HG03378 (cell line): ENCODE measurements around the gene SLC66A3.

Source experiments
- ATAC-seq: cut with Tn5 transposase; IDR thresholded peaks from one replicate; pipeline ENCODE4 v1.9.1; 2021; ENCODE audit warnings: mild to moderate bottlenecking, moderate library complexity; ENCODE audit not compliant: unreplicated experiment

The SLC66A3 gene

GRCh38 chr2:11212645-11213044 is 57.4 kb downstream of the SLC66A3 start:
- ATAC-seq, result no peak

- ATAC-seq, result no peak
Measured at GRCh38 chr2:11213090-11213638, 57.9 kb downstream of the SLC66A3 start.

- no peak for ATAC-seq
Measured at GRCh38 chr2:11213975-11214374, 58.7 kb downstream of the SLC66A3 start.

- no peak for ATAC-seq
Measured at GRCh38 chr2:11214770-11215169, 59.5 kb downstream of the SLC66A3 start.

GRCh38 chr2:11215407-11215806 is 60.1 kb downstream of the SLC66A3 start:
- ATAC-seq, result no peak

- ATAC-seq, result no peak
Measured at GRCh38 chr2:11220445-11220844, 65.2 kb downstream of the SLC66A3 start.

- ATAC-seq, result no peak
Measured at GRCh38 chr2:11222845-11223244, 67.6 kb downstream of the SLC66A3 start.

- ATAC-seq, result no peak
Measured at GRCh38 chr2:11224887-11225286, 69.6 kb downstream of the SLC66A3 start.

GRCh38 chr2:11227595-11227994 is 72.3 kb downstream of the SLC66A3 start:
- no peak for ATAC-seq
